ENCODE measurements around the gene SERPINB7. TPM values are rescaled to one million over a fixed set of nuclear protein-coding genes. Genes with fewer than 3 reads are reported as not detected.
"Not testable (repeated sequence)": the region's sequence is repeated elsewhere in the genome, so short reads cannot be mapped to it uniquely, and the experiment has no call there.

SERPINB7 gene
- polyA plus RNA-seq, 1 donor (not counting 4 experiments of a cell fraction or from before 2014, with no cell fraction given): 408 TPM

GRCh38 chr18:63758615-63759240 is 16.5 kb upstream of the SERPINB7 start:
- Histone ChIP-seq H3K79me2 (ENCODE audit: control insufficient read depth, insufficient read depth, low read length) (no peaks in the 10 kb centered on the region), H3K9me3 (ENCODE audit: control insufficient read depth, low read depth, low read length) (peaks cover 4% of the 10 kb centered on the region), H3K9ac (ENCODE audit: control insufficient read depth, extremely low read depth, insufficient read depth, low read length) (no peak overlapping the region), H3K27me3 (ENCODE audit: control insufficient read depth, extremely low read depth, insufficient read depth, low read length) (no peaks in the 10 kb centered on the region), H3K9me1 (ENCODE audit: control insufficient read depth, extremely low read depth, insufficient read depth, low read length) (no peaks in the 10 kb centered on the region), H3K4me3 (ENCODE audit: control insufficient read depth in 2 of 3, extremely low read depth in 1 of 3, insufficient read depth in 2 of 3, low read depth in 1 of 3, low read length in 3 of 3) (no peak overlapping the region), H4K20me1 (ENCODE audit: control insufficient read depth, extremely low read depth, insufficient read depth, low read length) (no peaks in the 10 kb centered on the region), H3K27ac (ENCODE audit: control insufficient read depth, insufficient read depth, low read length) (no peak overlapping the region), H3K36me3 (ENCODE audit: control insufficient read depth in 2 of 2, extremely low read depth in 1 of 2, insufficient read depth in 2 of 2, low read length in 2 of 2) (no peaks in the 10 kb centered on the region), H3K4me1 (ENCODE audit: control insufficient read depth, extremely low read depth, insufficient read depth, low read length) (peaks cover 18% of the 10 kb centered on the region), H2AFZ (ENCODE audit: control insufficient read depth, low read length) (no peak overlapping the region), H3K4me2 (ENCODE audit: control insufficient read depth, extremely low read depth, insufficient read depth, low read depth, low read length) (no peak overlapping the region)
- dilution Hi-C loops (cut with MboI; ENCODE audit: extremely low pct_ligation_motif_present, low sequenced_read_pairs): no loop called here
- DNase-seq (ENCODE audit: low read depth, low spot score): no peak
- FAIRE-seq: no peak
- TF ChIP-seq CTCF (optimal IDR thresholded peaks at IDR 0.05 in 1 of 3, IDR thresholded peaks at IDR 0.05 in 1 of 3, conservative IDR thresholded peaks at IDR 0.05 in 1 of 3; ENCODE audit: extremely low read depth in 1 of 3, insufficient read depth in 2 of 3, low read length in 3 of 3): no peak
- TF ChIP-seq EZH2 (IDR thresholded peaks at IDR 0.05; ENCODE audit: low read length): no peak

- H3K36me3 ChIP-seq (ENCODE audit: control insufficient read depth in 2 of 2, extremely low read depth in 1 of 2, insufficient read depth in 2 of 2, low read length in 2 of 2); FAIRE-seq; H3K27ac ChIP-seq (ENCODE audit: control insufficient read depth, insufficient read depth, low read length); H2AFZ ChIP-seq (ENCODE audit: control insufficient read depth, low read length); DNase-seq (ENCODE audit: low read depth, low spot score); H3K9me3 ChIP-seq (ENCODE audit: control insufficient read depth, low read depth, low read length); H3K4me2 ChIP-seq (ENCODE audit: control insufficient read depth, extremely low read depth, insufficient read depth, low read depth, low read length); H3K9me1 ChIP-seq (ENCODE audit: control insufficient read depth, extremely low read depth, insufficient read depth, low read length); H3K27me3 ChIP-seq (ENCODE audit: control insufficient read depth, extremely low read depth, insufficient read depth, low read length); H3K9ac ChIP-seq (ENCODE audit: control insufficient read depth, extremely low read depth, insufficient read depth, low read length); H4K20me1 ChIP-seq (ENCODE audit: control insufficient read depth, extremely low read depth, insufficient read depth, low read length); H3K4me3 ChIP-seq (ENCODE audit: control insufficient read depth in 2 of 3, extremely low read depth in 1 of 3, insufficient read depth in 2 of 3, low read depth in 1 of 3, low read length in 3 of 3); H3K79me2 ChIP-seq (ENCODE audit: control insufficient read depth, insufficient read depth, low read length); dilution Hi-C loops (cut with MboI; ENCODE audit: extremely low pct_ligation_motif_present, low sequenced_read_pairs): not testable (repeated sequence)
- H3K4me1 ChIP-seq (ENCODE audit: control insufficient read depth, extremely low read depth, insufficient read depth, low read length): peaks cover 16% of the 10 kb centered on the region
Measured at GRCh38 chr18:63759786-63760185, 15.4 kb upstream of the SERPINB7 start.

- Histone ChIP-seq H3K79me2 (ENCODE audit: control insufficient read depth, insufficient read depth, low read length) (no peaks in the 10 kb centered on the region), H4K20me1 (ENCODE audit: control insufficient read depth, extremely low read depth, insufficient read depth, low read length) (no peaks in the 10 kb centered on the region), H3K27me3 (ENCODE audit: control insufficient read depth, extremely low read depth, insufficient read depth, low read length) (no peaks in the 10 kb centered on the region), H3K4me2 (ENCODE audit: control insufficient read depth, extremely low read depth, insufficient read depth, low read depth, low read length) (peak overlapping the region; percentile 44), H3K27ac (ENCODE audit: control insufficient read depth, insufficient read depth, low read length) (peak overlapping the region; percentile 90), H3K4me1 (ENCODE audit: control insufficient read depth, extremely low read depth, insufficient read depth, low read length) (peaks cover 16% of the 10 kb centered on the region), H3K9ac (ENCODE audit: control insufficient read depth, extremely low read depth, insufficient read depth, low read length) (peak overlapping the region; percentile 42), H3K36me3 (ENCODE audit: control insufficient read depth in 2 of 2, extremely low read depth in 1 of 2, insufficient read depth in 2 of 2, low read length in 2 of 2) (no peaks in the 10 kb centered on the region), H2AFZ (ENCODE audit: control insufficient read depth, low read length) (no peak overlapping the region), H3K4me3 (ENCODE audit: control insufficient read depth in 2 of 3, extremely low read depth in 1 of 3, insufficient read depth in 2 of 3, low read depth in 1 of 3, low read length in 3 of 3) (no peak overlapping the region), H3K9me3 (ENCODE audit: control insufficient read depth, low read depth, low read length) (peaks cover 4% of the 10 kb centered on the region), H3K9me1 (ENCODE audit: control insufficient read depth, extremely low read depth, insufficient read depth, low read length) (no peaks in the 10 kb centered on the region)
- FAIRE-seq (peak; percentile 95), DNase-seq (ENCODE audit: low read depth, low spot score) (no peak)
- dilution Hi-C loops (cut with MboI; ENCODE audit: extremely low pct_ligation_motif_present, low sequenced_read_pairs): no loop called here
- no peak for TF ChIP-seq EZH2 (IDR thresholded peaks at IDR 0.05; ENCODE audit: low read length)
- no peak for TF ChIP-seq CTCF (optimal IDR thresholded peaks at IDR 0.05 in 1 of 3, IDR thresholded peaks at IDR 0.05 in 1 of 3, conservative IDR thresholded peaks at IDR 0.05 in 1 of 3; ENCODE audit: extremely low read depth in 1 of 3, insufficient read depth in 2 of 3, low read length in 3 of 3)
Measured at GRCh38 chr18:63762518-63762917, 12.7 kb upstream of the SERPINB7 start.

All from keratinocyte (primary cell).